ENCODE results near the gene MRPL58. TPM values are rescaled to one million over a fixed set of nuclear protein-coding genes. Genes with fewer than 3 reads are reported as not detected.
A peak's percentile ranks its signal among the peaks of the same experiment; 100 is the strongest.
"Not testable (repeated sequence)": the region's sequence is repeated elsewhere in the genome, so short reads cannot be mapped to it uniquely, and the experiment has no call there.

MRPL58 gene
- total and polyA plus RNA-seq, 2 donors, result 14.5 to 38.7 TPM

DNA sequence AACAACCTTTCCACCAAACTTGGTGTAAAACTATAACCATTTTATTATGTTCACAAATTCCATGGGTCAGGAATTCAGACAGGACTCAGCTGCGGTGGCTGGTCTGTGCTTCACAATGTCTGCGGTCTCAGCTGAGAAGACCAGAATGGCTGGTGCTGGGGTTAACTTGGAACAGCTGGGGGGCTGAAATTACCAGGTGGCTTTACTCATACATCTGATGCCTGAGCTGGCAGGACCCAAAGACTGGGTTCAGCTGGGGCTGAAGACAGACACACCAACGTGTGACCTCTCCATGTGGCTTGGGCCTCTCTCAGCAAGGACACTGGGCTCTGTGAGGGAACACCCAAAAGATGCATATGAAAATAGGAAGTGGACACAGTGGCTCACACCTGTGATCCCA lies 34.2 kb upstream of the MRPL58 start:
- Histone ChIP-seq H3K27ac (ENCODE audit: low read depth) (no peak overlapping the region), H3K4me1 (ENCODE audit: insufficient read depth) (peaks cover 1% of the 10 kb centered on the region), H3K36me3 (ENCODE audit: insufficient read depth) (no peaks in the 10 kb centered on the region), H3K4me3 (ENCODE audit: low read depth, low read length) (no peak overlapping the region)
- 71% methylated on average over 3 of the region's 3 CpGs for WGBS
- no peak for DNase-seq (ENCODE audit: extremely low spot score)

GRCh38 chr17:74979408-74980146 lies 32.9 kb upstream of the MRPL58 start:
- H3K36me3 ChIP-seq (ENCODE audit: insufficient read depth), result no peaks in the 10 kb centered on the region
- no peak for DNase-seq (ENCODE audit: extremely low spot score)
- H3K4me3 ChIP-seq (ENCODE audit: low read depth, low read length), result no peak overlapping the region
- peaks cover 1% of the 10 kb centered on the region for H3K4me1 ChIP-seq (ENCODE audit: insufficient read depth)
- WGBS, result 77% methylated on average over 17 of the region's 17 CpGs
- no peak overlapping the region for H3K27ac ChIP-seq (ENCODE audit: low read depth)

- 49% methylated on average over 16 of the region's 16 CpGs for WGBS
- DNase-seq (ENCODE audit: extremely low spot score), result no peak
- Histone ChIP-seq H3K27ac (ENCODE audit: low read depth) (peak overlapping the region; percentile 39), H3K4me1 (ENCODE audit: insufficient read depth) (peaks cover 1% of the 10 kb centered on the region), H3K4me3 (ENCODE audit: low read depth, low read length) (peak overlapping the region; percentile 50), H3K36me3 (ENCODE audit: insufficient read depth) (no peaks in the 10 kb centered on the region)
These were observed 31.0 kb upstream of the MRPL58 start for GRCh38 chr17:74981318-74981978.

- under 1% methylated on average over 61 of the region's 61 CpGs for WGBS
- DNase-seq (ENCODE audit: extremely low spot score), result no peak
- peak overlapping the region; percentile 39 for H3K27ac ChIP-seq (ENCODE audit: low read depth)
- H3K36me3 ChIP-seq (ENCODE audit: insufficient read depth), result no peaks in the 10 kb centered on the region
- H3K4me1 ChIP-seq (ENCODE audit: insufficient read depth), result peaks cover 1% of the 10 kb centered on the region
- H3K4me3 ChIP-seq (ENCODE audit: low read depth, low read length), result peak overlapping the region; percentile 50
These were observed 30.3 kb upstream of the MRPL58 start for GRCh38 chr17:74981979-74982662.

DNA sequence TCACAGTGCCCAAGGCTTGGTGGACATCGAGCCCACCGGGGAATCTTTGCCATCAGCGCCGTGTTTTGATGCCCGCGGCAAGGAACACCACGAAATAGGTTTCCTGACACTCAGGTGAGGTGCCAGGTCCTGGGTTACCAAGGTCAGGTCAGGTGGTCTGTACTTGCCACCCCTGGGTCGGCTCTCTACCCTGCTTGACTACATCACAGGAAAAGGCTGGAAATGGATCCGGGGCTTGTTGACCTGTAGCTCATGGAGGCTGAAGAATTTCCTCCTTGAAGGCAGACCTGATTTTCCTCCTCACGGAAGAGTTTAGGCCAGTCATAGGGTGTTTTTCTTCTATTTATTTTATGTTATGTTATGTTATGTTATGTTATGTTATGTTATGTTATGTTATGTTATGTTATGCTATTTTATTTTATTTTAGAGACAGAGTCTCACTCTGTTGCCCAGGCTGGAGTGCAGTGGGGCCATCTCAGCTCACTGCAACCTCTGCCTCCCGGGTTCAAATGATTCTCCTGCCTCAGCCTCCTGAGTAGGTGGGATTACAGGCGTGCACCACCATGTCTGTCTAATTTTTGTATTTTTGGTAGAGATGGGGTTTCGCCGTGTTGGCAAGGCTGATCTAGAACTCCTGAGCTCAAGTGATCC lies 29.7 kb upstream of the MRPL58 start:
- not testable (repeated sequence) for H3K4me1 ChIP-seq (ENCODE audit: insufficient read depth); H3K36me3 ChIP-seq (ENCODE audit: insufficient read depth); DNase-seq (ENCODE audit: extremely low spot score)
- peak overlapping the region; percentile 39 for H3K27ac ChIP-seq (ENCODE audit: low read depth)
- H3K4me3 ChIP-seq (ENCODE audit: low read depth, low read length), result peak overlapping the region; percentile 50
- 35% methylated on average over 14 of the region's 14 CpGs for WGBS

GRCh38 chr17:74986206-74986576 lies 26.3 kb upstream of the MRPL58 start:
- Histone ChIP-seq H3K36me3 (ENCODE audit: insufficient read depth) (no peaks in the 10 kb centered on the region), H3K4me1 (ENCODE audit: insufficient read depth) (peaks cover 1% of the 10 kb centered on the region), H3K27ac (ENCODE audit: low read depth) (no peak overlapping the region), H3K4me3 (ENCODE audit: low read depth, low read length) (no peak overlapping the region)
- 91% methylated on average over 3 of the region's 3 CpGs for WGBS
- no peak for DNase-seq (ENCODE audit: extremely low spot score)

- WGBS, result under 1% methylated on average over 51 of the region's 51 CpGs
- peak within 1 kb of the TSS; percentile 89 for H3K4me3 ChIP-seq (ENCODE audit: low read depth, low read length)
- peak; percentile 83 for DNase-seq (ENCODE audit: extremely low spot score)
- peaks cover 1% of the 10 kb centered on the region for H3K4me1 ChIP-seq (ENCODE audit: insufficient read depth)
- H3K36me3 ChIP-seq (ENCODE audit: insufficient read depth), result no peaks in the 10 kb centered on the region
- H3K27ac ChIP-seq (ENCODE audit: low read depth), result peak within 1 kb of the TSS; percentile 71
These were observed 25.0 kb upstream of the MRPL58 start, which contains the start of gene CDR2L for GRCh38 chr17:74987418-74987908. CDR2L (plus strand) TSS chr17:74987632; CDS start chr17:74988044, 412 bp downstream.

DNA sequence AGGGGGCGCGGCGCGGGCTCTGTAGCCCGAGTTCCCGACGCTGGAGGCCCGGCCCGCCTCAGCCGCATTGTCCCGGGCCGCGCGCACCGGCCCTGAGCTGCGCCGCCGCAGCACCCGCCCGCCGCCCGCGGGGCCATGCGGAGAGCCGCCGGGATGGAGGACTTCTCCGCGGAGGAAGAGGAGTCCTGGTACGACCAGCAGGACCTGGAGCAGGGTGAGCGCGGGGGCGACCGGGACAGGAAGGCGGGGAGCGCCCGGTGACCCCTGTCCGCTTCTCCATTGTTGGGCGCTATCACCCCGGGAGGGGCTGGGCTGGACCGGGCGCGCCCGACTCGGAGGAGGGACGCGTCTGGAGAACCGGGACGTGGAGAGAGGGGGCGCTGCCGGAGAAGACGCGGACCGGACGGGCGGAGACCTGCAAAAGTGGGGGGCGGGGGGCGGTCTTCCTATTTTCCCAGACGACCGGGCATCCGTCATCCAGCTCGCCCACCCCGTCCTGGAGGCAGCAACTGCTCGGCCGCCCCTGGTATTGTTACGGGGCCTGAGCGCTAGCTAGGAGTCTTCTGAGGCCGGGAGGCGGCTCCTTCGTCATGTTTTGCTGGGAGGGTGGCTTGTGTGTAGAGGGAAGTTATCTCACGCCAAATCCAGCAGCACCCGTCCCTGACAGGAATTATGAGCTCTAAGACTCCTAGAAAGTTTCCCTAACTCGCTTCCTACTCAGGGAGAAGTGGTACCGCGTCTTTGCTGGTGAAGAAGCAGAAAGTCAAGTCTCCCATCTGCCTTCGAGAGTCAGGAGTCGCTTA lies 24.4 kb upstream of the MRPL58 start:
- Histone ChIP-seq H3K27ac (ENCODE audit: low read depth) (peak overlapping the region; percentile 71), H3K4me1 (ENCODE audit: insufficient read depth) (no peaks in the 10 kb centered on the region), H3K4me3 (ENCODE audit: low read depth, low read length) (peak overlapping the region; percentile 89), H3K36me3 (ENCODE audit: insufficient read depth) (no peaks in the 10 kb centered on the region)
- peak; percentile 75 for DNase-seq (ENCODE audit: extremely low spot score)
- WGBS, result under 1% methylated on average over 76 of the region's 76 CpGs

DNA sequence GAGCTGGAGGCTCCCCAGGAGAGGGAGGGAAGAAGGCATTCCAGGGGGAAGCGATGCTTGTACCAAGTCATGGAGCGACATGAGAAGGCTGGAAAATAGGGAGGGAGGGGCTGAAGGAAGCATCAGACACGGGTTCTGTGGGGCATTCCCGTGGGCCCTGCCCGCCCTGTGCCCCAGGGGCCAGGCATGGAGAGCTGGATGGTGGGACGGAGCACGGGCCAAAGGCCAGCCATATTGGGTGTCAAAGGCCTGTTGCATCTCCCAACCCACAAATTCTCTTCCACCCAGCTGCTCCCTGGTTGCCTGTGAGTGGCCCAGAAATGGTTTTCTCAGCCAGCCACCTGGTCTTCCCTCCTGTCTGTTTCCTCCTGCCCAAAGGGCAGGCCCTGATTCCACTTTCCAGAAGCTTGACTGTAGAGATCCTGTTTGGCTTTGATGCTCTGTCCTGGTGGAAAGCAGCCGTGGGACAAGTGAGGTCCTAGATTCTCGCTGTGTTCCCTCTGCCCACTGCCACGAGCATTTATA lies 21.8 kb upstream of the MRPL58 start:
- 92% methylated on average over 10 of the region's 10 CpGs for WGBS
- no peak for DNase-seq (ENCODE audit: extremely low spot score)
- Histone ChIP-seq H3K27ac (ENCODE audit: low read depth) (no peak overlapping the region), H3K36me3 (ENCODE audit: insufficient read depth) (no peaks in the 10 kb centered on the region), H3K4me3 (ENCODE audit: low read depth, low read length) (no peak overlapping the region), H3K4me1 (ENCODE audit: insufficient read depth) (no peaks in the 10 kb centered on the region)

- Histone ChIP-seq H3K36me3 (ENCODE audit: insufficient read depth) (no peaks in the 10 kb centered on the region), H3K27ac (ENCODE audit: low read depth) (no peak overlapping the region), H3K4me3 (ENCODE audit: low read depth, low read length) (no peak overlapping the region), H3K4me1 (ENCODE audit: insufficient read depth) (no peaks in the 10 kb centered on the region)
- 64% methylated on average over 2 of the region's 2 CpGs for WGBS
- no peak for DNase-seq (ENCODE audit: extremely low spot score)
These were observed 20.2 kb upstream of the MRPL58 start for GRCh38 chr17:74992223-74992622.

GRCh38 chr17:74994440-74994839 lies 18.0 kb upstream of the MRPL58 start:
- no peak overlapping the region for H3K4me3 ChIP-seq (ENCODE audit: low read depth, low read length)
- H3K36me3 ChIP-seq (ENCODE audit: insufficient read depth), result no peaks in the 10 kb centered on the region
- H3K27ac ChIP-seq (ENCODE audit: low read depth), result no peak overlapping the region
- no peak for DNase-seq (ENCODE audit: extremely low spot score)
- 86% methylated on average over 7 of the region's 7 CpGs for WGBS
- no peaks in the 10 kb centered on the region for H3K4me1 ChIP-seq (ENCODE audit: insufficient read depth)

DNA sequence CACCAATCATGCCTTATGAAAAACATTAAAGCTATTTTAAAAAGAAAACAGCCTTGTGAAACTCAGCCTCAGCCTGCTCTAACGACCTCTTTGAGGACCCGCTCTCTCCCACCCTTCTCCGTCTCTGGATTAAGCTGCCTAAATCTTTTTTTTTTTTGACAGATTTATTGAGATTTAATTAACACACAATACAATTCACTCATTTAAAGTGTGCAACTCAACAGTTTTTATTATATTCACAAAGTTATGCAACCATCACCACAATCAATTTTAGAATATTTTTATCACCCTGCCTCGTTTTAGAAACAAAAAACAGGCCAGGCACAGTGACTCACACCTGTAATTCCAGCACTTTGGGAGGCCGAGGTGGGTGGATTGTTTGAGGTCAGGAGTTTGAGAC lies 16.6 kb upstream of the MRPL58 start:
- 83% methylated on average over 5 of the region's 5 CpGs for WGBS

More for the DNA sequence above, 16.6 kb upstream of the MRPL58 start:
- Histone ChIP-seq H3K36me3 (ENCODE audit: insufficient read depth) (no peaks in the 10 kb centered on the region), H3K4me3 (ENCODE audit: low read depth, low read length) (no peak overlapping the region), H3K4me1 (ENCODE audit: insufficient read depth) (no peaks in the 10 kb centered on the region), H3K27ac (ENCODE audit: low read depth) (no peak overlapping the region)
- no peak for DNase-seq (ENCODE audit: extremely low spot score)

All from urinary bladder (tissue), 4 donors.